Activated naive CD8-positive, alpha-beta T cell treated with anti-CD3 and anti-CD28 coated beads, Interleukin-2, amount 50 U/mL, for 24 hours (primary cell): ENCODE data around the gene MAPKAP1.

ENCODE experiments used
- ATAC-seq: fragments of 150-1000 bp; cut with Tn5 transposase; one replicate; pipeline ENCODE4 v1.10.0; 2021
- DNase-seq: peaks from one replicate; pipeline ENCODE4 v3.0.0; 2021
- H3K27ac Mint-ChIP-seq: one replicate; pipeline ENCODE4 v1.8.0; 2021; ENCODE audit warnings: mild to moderate bottlenecking, mixed read lengths
- H3K27me3 Mint-ChIP-seq: one replicate; pipeline ENCODE4 v1.8.0; 2021; ENCODE audit warnings: mixed read lengths
- H3K36me3 Mint-ChIP-seq: one replicate; pipeline ENCODE4 v1.8.0; 2021; ENCODE audit warnings: low read depth, mixed read lengths
- H3K4me1 Mint-ChIP-seq: one replicate; pipeline ENCODE4 v1.8.0; 2021; ENCODE audit warnings: mixed read lengths
- H3K4me3 Mint-ChIP-seq: one replicate; pipeline ENCODE4 v1.8.0; 2021; ENCODE audit warnings: mild to moderate bottlenecking, moderate library complexity, mixed read lengths
- H3K9me3 Mint-ChIP-seq: one replicate; pipeline ENCODE4 v1.8.0; 2021; ENCODE audit warnings: mixed read lengths

The MAPKAP1 gene

GRCh38 chr9:125497906-125498305 lies 209.1 kb downstream of the MAPKAP1 start:
- H3K27ac Mint-ChIP-seq = no peak overlapping the region
- no peak overlapping the region for H3K4me3 Mint-ChIP-seq
- no peaks in the 10 kb centered on the region for H3K27me3 Mint-ChIP-seq
- no peak for ATAC-seq
- peaks cover 11% of the 10 kb centered on the region for H3K4me1 Mint-ChIP-seq
- H3K9me3 Mint-ChIP-seq = no peaks in the 10 kb centered on the region
- peaks cover 9% of the 10 kb centered on the region for H3K36me3 Mint-ChIP-seq
- no peak for DNase-seq

- H3K27ac Mint-ChIP-seq = no peak overlapping the region
- no peaks in the 10 kb centered on the region for H3K9me3 Mint-ChIP-seq
- peaks cover 11% of the 10 kb centered on the region for H3K4me1 Mint-ChIP-seq
- no peak for ATAC-seq
- peaks cover 8% of the 10 kb centered on the region for H3K36me3 Mint-ChIP-seq
- DNase-seq = no peak
- no peaks in the 10 kb centered on the region for H3K27me3 Mint-ChIP-seq
- no peak overlapping the region for H3K4me3 Mint-ChIP-seq
Measured at GRCh38 chr9:125497478-125497877, 209.5 kb downstream of the MAPKAP1 start.

- no peak overlapping the region for H3K4me3 Mint-ChIP-seq
- no peak for ATAC-seq
- no peaks in the 10 kb centered on the region for H3K9me3 Mint-ChIP-seq
- H3K27me3 Mint-ChIP-seq = no peaks in the 10 kb centered on the region
- peaks cover 8% of the 10 kb centered on the region for H3K36me3 Mint-ChIP-seq
- no peak for DNase-seq
- H3K4me1 Mint-ChIP-seq = peaks cover 11% of the 10 kb centered on the region
- H3K27ac Mint-ChIP-seq = no peak overlapping the region
Measured at GRCh38 chr9:125496313-125496834, 210.6 kb downstream of the MAPKAP1 start.

GRCh38 chr9:125495172-125496119 lies 211.6 kb downstream of the MAPKAP1 start:
- H3K36me3 Mint-ChIP-seq = no peaks in the 10 kb centered on the region
- H3K4me1 Mint-ChIP-seq = peaks cover 11% of the 10 kb centered on the region
- no peak overlapping the region for H3K4me3 Mint-ChIP-seq
- H3K9me3 Mint-ChIP-seq = no peaks in the 10 kb centered on the region
- H3K27ac Mint-ChIP-seq = no peak overlapping the region
- no peaks in the 10 kb centered on the region for H3K27me3 Mint-ChIP-seq
- no peak for DNase-seq
- no peak for ATAC-seq

- Mint-ChIP-seq H3K4me3 (no peak overlapping the region), H3K9me3 (no peaks in the 10 kb centered on the region), H3K4me1 (peaks cover 11% of the 10 kb centered on the region), H3K27ac (no peak overlapping the region), H3K27me3 (no peaks in the 10 kb centered on the region), H3K36me3 (no peaks in the 10 kb centered on the region)
- ATAC-seq (no peak), DNase-seq (no peak)
Measured at GRCh38 chr9:125494653-125494915, 212.4 kb downstream of the MAPKAP1 start.

GRCh38 chr9:125493881-125494652 lies 212.9 kb downstream of the MAPKAP1 start:
- Mint-ChIP-seq H3K9me3 (no peaks in the 10 kb centered on the region), H3K36me3 (peaks cover 2% of the 10 kb centered on the region), H3K4me3 (no peak overlapping the region), H3K27ac (no peak overlapping the region), H3K4me1 (peaks cover 11% of the 10 kb centered on the region), H3K27me3 (no peaks in the 10 kb centered on the region)
- ATAC-seq (no peak), DNase-seq (no peak)

- no peak for ATAC-seq
- Mint-ChIP-seq H3K36me3 (peaks cover 2% of the 10 kb centered on the region), H3K27ac (no peak overlapping the region), H3K4me3 (no peak overlapping the region), H3K27me3 (no peaks in the 10 kb centered on the region), H3K4me1 (peaks cover 11% of the 10 kb centered on the region), H3K9me3 (no peaks in the 10 kb centered on the region)
- no peak for DNase-seq
Measured at GRCh38 chr9:125493384-125493783, 213.6 kb downstream of the MAPKAP1 start.

- no peak overlapping the region for H3K27ac Mint-ChIP-seq
- ATAC-seq (no peak), DNase-seq (no peak)
- H3K27me3 Mint-ChIP-seq = no peaks in the 10 kb centered on the region
- H3K4me3 Mint-ChIP-seq = no peak overlapping the region
- peaks cover 11% of the 10 kb centered on the region for H3K4me1 Mint-ChIP-seq
- no peaks in the 10 kb centered on the region for H3K9me3 Mint-ChIP-seq
- H3K36me3 Mint-ChIP-seq = peaks cover 2% of the 10 kb centered on the region
Measured at GRCh38 chr9:125492719-125493118, 214.3 kb downstream of the MAPKAP1 start.

- Mint-ChIP-seq H3K4me3 (no peak overlapping the region), H3K36me3 (peaks cover 9% of the 10 kb centered on the region), H3K27me3 (no peaks in the 10 kb centered on the region), H3K4me1 (no peaks in the 10 kb centered on the region), H3K9me3 (no peaks in the 10 kb centered on the region), H3K27ac (no peak overlapping the region)
- DNase-seq = no peak
- ATAC-seq = no peak
Measured at GRCh38 chr9:125487842-125488241, 219.2 kb downstream of the MAPKAP1 start.

- no peak overlapping the region for H3K27ac Mint-ChIP-seq
- no peak overlapping the region for H3K4me3 Mint-ChIP-seq
- DNase-seq = no peak
- no peaks in the 10 kb centered on the region for H3K4me1 Mint-ChIP-seq
- ATAC-seq = no peak
- no peaks in the 10 kb centered on the region for H3K9me3 Mint-ChIP-seq
- peaks cover 12% of the 10 kb centered on the region for H3K36me3 Mint-ChIP-seq
- no peaks in the 10 kb centered on the region for H3K27me3 Mint-ChIP-seq
Measured at GRCh38 chr9:125486576-125486975, 220.4 kb downstream of the MAPKAP1 start.

- no peak overlapping the region for H3K27ac Mint-ChIP-seq
- ATAC-seq (no peak), DNase-seq (no peak)
- no peaks in the 10 kb centered on the region for H3K4me1 Mint-ChIP-seq
- H3K27me3 Mint-ChIP-seq = no peaks in the 10 kb centered on the region
- peaks cover 12% of the 10 kb centered on the region for H3K36me3 Mint-ChIP-seq
- no peak overlapping the region for H3K4me3 Mint-ChIP-seq
- no peaks in the 10 kb centered on the region for H3K9me3 Mint-ChIP-seq
Measured at GRCh38 chr9:125486152-125486508, 220.9 kb downstream of the MAPKAP1 start.

- Mint-ChIP-seq H3K27me3 (no peaks in the 10 kb centered on the region), H3K27ac (no peak overlapping the region), H3K4me3 (no peak overlapping the region), H3K9me3 (no peaks in the 10 kb centered on the region), H3K4me1 (no peaks in the 10 kb centered on the region), H3K36me3 (peaks cover 12% of the 10 kb centered on the region)
- DNase-seq (no peak), ATAC-seq (no peak)
Measured at GRCh38 chr9:125485471-125486151, 221.4 kb downstream of the MAPKAP1 start.

- peaks cover 19% of the 10 kb centered on the region for H3K36me3 Mint-ChIP-seq
- no peak overlapping the region for H3K4me3 Mint-ChIP-seq
- no peak overlapping the region for H3K27ac Mint-ChIP-seq
- no peaks in the 10 kb centered on the region for H3K9me3 Mint-ChIP-seq
- no peaks in the 10 kb centered on the region for H3K4me1 Mint-ChIP-seq
- no peak for DNase-seq
- H3K27me3 Mint-ChIP-seq = no peaks in the 10 kb centered on the region
- ATAC-seq = no peak
Measured at GRCh38 chr9:125484350-125485282, 222.4 kb downstream of the MAPKAP1 start.

- no peaks in the 10 kb centered on the region for H3K4me1 Mint-ChIP-seq
- H3K27me3 Mint-ChIP-seq = no peaks in the 10 kb centered on the region
- H3K36me3 Mint-ChIP-seq = peaks cover 20% of the 10 kb centered on the region
- H3K9me3 Mint-ChIP-seq = no peaks in the 10 kb centered on the region
- ATAC-seq = no peak
- no peak overlapping the region for H3K27ac Mint-ChIP-seq
- H3K4me3 Mint-ChIP-seq = no peak overlapping the region
- DNase-seq = no peak
Measured at GRCh38 chr9:125483697-125484096, 223.3 kb downstream of the MAPKAP1 start.
